AML-193 (cell line): ENCODE measurements around the gene PSMB11.

Experiments
- DNase-seq, 2 experiments: peaks; one replicate each; lab custom pipeline; 2025; lab: John Stamatoyannopoulos, UW

The PSMB11 gene

GRCh38 chr14:23044840-23045239 is 2.8 kb downstream of the PSMB11 start:
- no peak for DNase-seq

DNA sequence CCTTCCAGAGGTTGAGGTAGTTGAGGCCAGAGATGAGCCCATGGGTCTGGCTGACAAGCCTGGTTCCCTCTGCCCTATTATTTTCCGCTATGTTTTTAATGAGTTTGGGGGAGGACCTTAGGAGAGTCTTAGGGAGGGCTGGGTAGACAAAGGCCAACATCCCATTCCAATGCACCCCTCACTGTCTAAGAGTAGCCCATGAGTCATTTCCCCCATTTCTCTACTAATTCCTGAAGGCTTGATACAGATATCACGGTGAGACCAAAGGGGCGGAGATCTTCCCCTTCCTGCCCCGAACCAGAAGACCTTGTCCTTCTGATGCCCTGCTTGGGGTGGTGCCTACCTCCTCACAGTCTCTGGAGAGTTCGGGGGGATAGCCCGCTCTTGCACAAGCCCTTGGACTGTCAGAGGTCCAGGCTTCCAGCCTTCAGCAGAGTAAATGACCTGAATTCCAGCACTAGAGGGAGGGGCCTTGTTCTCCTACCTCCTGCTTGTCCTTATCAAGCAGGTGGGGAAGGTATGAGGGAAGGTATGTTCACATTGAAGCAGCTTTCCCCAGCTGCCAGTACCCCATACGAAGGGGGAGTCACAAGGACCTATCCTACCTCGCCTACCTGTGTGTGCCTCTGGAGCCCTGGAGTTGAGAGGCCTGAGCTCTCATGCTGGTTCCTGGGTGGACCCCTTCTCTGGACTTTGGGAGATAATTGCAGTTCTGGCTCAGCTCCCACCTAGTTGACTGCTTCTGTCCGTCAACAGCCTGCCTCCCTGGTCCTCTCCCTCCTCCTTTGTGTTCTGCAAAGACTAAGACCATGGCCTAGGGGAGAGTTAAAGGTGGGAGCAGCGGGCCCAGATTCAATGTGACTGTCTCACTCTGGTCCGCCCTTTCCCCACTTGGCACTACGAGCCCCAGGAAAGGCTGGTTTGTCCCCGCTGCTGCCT is 3.7 kb downstream of the PSMB11 start:
- no peak for DNase-seq

DNA sequence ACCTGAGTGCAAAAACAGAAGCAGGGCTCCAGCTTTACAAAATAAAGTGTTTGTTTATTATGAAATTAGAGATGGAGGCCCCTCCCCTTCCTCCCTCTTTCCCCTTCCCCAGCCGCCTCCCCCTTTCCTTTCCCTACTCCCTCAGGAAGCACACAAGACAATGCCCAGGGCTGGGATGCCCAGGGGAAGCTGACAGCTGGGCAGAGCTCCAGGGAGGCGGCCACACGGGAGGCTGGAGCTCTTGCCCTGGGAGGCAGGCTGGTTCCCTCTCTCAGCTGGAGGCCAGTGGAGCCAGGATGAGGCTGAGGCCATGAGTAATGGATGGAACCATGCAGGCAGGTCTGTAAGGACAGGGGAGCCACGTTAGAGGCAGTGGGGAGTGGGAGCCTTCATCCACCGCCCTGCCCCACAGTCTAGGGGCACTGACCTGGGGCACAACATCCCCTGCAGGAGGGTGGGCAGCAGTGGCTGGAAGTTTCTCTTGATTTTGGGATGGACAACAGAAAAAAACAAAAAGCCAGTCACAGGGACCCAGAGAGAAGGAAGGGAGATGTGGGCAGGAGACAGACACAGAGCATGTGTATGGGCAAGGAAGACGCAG is 5.1 kb downstream of the PSMB11 start:
- no peak for DNase-seq

DNA sequence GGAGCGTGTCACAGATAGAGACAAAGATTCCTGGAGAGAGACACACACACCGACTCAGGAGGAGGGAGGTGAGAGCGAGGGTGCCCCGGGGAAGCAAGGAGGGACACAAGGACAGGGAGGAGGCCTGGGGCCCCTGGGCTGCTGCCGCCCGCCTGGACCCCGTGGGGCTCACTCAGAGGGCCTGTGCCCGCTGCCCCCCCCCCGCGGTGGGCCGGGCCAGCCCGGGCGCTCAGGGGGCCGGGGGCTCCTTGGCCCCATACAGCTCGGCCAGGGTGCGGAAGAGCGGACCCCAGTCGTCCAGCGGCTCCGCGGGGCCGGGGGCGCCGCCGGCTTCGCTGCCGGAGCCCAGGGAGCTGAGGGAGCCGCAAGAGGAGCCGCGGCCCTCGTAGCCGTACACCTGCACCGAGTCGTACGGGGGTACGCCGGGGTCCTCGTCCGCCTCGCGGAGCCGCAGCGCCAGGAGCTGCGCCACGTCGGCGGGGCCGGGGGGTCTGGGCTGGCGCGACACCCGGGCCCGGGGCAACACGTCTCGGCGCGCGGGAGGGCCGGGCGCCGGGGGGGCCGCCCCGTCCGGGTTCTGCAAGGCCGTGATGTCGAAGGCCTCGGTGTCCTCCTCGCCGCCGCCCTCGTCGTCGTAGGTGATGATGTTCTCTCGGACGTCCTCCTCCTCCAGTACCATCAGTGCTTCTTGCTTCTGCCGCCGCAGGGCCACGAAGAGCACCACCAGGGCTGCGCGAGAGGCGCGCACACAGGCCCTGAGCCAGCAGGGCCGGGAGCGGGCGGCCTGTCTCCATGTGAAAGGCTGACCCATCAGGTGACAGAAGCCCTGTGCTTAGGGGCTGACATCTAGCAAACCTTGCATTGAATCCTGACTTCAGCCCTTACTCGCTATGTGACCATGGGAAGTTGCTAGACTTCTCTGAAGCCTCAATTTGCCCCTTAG is 6.0 kb downstream of the PSMB11 start:
- DNase-seq, result no peak

DNA sequence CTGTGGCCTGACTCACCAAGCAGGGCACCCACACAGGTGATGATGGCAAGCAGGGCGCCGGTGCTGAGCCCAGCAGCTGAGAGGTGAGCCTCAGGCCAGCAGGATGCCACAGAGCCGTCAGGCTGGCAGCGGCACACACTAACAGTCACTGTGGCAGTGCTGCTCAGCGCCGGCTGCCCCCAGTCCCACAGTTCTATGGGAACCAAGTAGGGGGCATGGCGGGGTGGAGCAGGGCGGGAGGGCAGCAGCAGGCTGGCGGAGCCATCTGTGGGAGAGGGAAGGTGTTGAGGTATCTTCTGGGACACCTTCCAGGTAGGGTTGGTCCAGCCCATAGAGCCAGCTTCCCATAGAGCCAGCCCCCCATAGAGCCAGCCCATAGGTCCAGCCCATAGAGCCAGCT is 7.0 kb downstream of the PSMB11 start:
- DNase-seq, result no peak

DNA sequence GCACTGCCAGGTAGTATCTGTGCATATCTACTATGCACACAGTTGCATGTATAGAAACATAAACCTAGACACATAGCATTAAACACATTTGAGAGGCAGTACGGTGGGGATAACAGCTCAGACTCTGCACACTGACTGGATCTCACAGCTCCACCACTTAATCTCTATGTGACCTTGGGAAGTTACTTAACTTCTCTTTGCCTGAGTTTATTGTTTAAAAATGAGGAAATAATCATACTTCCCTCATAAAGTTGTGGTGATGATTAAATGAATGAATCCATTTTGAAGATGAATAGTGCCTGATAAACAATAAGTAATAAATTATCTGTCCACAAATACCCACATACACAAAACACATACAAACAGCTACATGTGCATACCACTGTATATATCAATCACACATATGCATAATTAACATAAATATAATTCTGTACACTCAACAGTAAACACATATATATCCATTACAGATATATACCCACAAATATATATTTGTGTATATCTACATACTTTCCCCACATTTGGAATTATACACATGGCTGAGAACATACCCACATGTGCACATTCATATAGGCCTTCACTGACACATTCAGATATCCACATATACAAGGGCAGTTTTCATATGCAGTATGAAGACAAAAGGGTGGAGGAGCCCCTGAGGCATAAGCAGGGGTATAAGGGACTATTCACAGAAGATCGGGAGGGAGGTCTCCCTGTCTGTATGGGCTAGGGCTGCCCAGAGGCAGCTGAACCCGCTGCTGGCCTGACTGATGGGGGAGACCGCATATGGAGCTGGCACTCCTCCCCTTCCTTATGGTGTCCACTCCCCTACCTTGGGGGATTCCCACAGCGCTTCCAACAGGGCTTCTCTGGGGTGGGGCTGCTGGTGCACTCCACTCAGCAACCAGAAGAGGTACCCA is 9.4 kb downstream of the PSMB11 start:
- no peak for DNase-seq

- no peak for DNase-seq
Observed at GRCh38 chr14:23052182-23052623, 10.2 kb downstream of the PSMB11 start.

DNA sequence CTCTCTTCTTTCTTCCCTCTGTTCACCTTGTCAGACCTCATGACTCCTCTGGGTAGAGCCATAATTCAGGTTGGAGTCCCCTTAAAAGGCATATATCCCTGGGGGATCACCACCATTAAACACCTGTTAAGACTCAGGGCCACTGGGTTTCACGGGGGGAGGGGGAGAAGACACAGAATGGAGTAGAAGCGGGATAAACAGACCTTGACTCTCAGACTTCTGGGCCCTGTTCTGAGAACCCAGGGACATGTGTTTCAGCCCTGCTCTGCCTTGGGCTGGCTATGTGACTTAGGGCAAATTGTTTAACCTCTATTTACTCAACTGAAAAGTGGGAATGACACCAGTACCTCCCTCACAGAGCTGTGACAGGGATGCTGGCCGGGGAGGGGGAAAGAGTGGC is 10.7 kb downstream of the PSMB11 start:
- DNase-seq, result no peak

DNA sequence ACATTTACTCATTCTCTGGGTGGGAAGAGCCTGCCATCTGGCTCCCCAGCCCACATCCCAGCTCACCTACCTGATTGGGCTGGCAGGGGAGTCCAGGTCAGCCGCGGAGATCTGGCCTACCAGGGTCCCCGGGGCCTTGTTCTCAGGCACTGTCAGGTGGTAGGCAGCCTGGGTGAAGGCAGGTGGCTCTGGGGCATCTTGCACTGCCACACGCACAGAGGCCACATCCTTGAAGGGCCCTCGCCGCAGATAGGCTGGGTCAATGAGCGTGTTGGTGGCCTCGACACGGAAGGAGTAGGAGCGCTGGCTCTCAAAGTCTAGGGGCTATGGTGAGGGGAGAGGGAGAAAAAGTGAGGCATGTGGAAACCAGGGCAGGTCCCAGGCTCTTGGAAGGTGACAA is 11.4 kb downstream of the PSMB11 start:
- no peak for DNase-seq

GRCh38 chr14:23054000-23054811 is 12.2 kb downstream of the PSMB11 start:
- no peak for DNase-seq

DNA sequence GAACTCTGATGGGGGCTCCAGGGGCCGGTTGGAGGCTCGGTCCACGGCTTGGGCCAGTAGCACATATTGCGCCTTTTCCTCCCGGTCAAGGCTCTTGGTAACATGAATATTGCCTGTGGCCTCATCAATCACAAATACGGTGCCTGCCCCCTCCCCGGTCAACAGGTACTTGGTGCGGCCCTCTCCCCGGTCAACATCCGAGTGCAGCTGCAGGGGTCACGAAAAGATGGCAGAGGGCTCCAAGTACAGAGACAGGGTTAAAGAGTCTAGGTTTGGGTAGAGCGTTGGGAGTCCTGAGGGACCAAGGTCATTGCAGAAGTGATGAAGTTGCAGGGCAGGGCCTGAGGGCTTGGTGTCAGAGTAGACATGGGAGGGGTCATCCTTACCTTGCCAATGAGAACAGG is 13.1 kb downstream of the PSMB11 start:
- no peak for DNase-seq

DNA sequence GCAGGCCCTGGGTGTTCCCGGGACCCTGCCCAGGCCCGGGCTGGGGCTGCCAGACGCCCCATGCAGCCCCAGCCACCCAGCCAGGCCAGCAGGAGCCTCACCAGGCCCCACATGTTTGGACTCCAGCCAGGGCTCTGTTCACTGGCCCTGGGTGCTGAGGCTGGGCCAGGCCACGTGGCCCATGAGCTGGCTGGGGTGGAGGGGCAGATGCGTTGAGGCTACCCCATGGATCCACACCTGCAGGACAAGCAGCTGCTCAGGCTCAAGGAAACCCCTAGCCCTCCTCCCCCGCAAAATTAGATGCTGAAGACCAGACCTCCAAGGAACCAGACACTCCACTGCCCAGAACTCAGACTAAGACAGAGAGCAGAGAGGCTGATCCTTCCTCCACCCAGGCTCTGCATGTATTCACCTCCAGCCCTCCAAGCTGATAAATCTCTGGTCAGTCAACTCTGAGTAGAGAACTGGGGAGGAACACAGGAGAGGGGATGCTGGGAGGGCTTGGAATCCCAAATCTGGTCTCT is 13.7 kb downstream of the PSMB11 start:
- DNase-seq, result no peak

DNA sequence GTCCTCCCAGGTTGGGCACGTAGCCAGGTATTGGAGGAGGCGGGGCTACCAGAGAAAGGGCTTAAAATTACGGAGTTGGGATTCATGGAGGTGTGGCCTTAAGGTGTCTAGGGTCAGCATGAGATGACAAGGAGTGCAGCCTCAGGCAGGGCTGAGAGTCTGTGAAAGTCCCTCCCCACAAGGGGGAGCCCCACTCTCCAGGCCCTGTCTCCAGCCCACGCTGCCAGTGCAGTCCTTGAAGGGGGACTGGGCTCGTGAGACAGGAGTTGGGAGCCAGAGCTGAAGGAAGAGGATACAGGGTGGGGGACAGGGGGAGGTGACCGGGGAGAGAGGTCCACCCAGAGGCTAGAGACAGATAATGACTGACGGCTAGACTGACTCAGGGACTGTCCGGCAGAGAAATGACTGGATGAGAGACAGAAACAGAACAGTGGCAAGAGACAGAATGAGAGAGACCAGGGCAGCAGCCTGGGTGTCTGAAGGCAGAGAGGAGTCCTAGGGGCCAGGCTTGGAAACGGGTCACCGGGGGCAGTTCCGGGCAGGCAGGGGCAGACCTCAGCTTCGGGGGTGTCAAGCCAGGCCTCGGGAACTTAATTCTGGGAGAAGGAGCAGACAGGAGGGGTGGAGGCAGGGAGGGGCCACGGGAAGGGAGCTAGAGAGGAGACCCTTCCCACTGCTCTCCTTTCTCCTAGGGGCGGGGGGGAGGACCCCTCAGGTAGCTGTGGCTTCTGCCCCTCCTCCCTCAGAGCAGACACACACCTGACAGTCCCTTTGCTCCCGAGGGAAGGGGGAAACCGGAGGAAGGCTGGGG is 14.3 kb downstream of the PSMB11 start:
- DNase-seq, result no peak

DNA sequence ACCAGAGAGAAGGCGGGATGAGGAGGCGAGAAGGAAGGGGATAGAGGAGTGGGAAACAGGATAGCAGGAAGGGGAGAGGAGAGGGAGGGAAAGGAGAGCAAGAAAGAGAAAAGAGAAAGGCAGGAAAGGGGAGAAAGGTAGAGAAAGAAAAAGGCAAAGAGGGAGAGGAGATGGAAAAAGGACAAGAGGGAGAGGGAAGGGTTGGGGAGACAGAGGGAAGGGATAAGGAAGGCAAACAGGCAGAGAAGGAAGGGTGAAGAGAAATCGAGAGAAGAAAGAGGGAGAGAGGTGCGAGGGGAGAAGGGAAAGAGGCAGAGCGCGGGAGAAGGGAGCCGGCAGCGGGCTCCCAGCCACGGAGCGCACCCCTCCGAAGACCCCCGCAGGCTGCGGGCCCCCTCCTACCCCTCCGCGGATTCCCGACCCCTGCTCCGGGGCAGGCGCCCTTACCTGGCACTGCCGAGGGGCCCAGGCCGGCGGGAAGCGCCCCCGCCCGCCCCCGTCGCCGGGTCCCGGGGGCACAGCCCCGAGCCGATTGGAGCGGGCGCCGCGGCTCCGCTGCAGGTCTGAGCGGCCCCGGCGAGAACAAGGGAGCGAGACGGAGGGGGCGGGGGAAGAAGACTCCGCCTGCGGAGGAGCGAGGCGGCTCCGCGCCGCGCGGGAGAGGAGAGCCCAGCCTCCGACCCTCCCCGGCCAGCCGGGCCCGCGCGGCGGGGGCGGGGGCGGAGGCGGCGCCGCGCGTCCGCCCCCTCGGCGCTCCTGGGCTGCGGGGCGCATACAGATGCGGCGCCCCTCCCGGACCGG is 15.1 kb downstream of the PSMB11 start, which contains the start of gene CDH24:
Gene CDH24 (minus strand): TSS at position 565 of the 801 bp plus-strand sequence. CDS start 1,787 bp downstream, outside the sequence.
- DNase-seq, result no peak

DNA sequence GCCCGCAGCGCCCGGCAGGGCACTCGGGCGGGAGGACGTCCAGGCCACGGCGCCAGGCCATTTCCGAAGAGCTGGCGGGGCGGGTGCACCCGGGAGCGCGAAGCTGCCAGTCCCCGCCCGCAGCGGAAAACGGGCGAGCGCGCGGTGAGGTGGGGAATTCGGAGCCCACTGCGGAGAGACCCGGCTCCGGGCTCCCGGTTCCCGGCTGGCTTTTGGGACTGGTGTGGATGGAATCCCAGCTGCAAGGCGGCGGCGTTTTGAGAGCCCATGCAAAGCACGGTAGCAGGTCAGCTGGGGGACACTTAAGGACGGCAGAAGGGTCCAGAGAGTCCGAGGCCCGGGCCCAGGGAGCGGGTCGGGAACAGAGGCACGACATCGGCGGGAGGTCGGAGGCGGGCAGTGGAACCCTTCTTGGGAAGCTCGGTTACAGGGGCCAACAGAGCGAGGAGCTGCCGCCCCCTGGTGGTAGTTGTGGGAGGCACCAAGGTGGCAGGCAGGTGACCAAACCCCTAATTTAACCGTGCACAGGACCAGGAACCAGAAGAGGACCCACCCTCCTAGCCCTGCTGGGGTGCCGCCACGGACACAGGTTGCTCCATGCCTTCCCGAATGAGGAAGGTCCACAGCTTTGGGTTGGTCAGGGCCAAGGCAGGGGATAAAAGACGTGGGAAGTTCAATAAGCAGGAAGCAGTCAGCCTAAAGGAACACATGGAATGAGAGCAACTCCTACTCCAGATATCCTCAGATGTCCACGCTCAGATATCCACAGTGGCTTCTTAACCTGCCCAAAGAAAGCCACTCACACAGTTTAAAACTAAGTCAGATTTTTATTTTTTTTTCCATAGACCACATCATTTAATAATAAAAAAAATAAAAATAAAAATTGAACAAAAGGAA is 16.0 kb downstream of the PSMB11 start:
- no peak for DNase-seq

- no peak for DNase-seq
Observed at GRCh38 chr14:23058654-23059504, 16.9 kb downstream of the PSMB11 start.
